D721Med (cell line): Measurements from ENCODE around the gene CAPS2.

Experiments used
- DNase-seq: peaks from one replicate; pipeline ENCODE4 v3.0.0; 2011; ENCODE audit warnings: low spot score; ENCODE audit not compliant: insufficient read length
- FAIRE-seq: peaks from 2 replicates; lab custom pipeline; 2011; peaks lifted over from hg19 to GRCh38; lab: Jason Lieb, UNC
- TF ChIP-seq, protein P1 (sequence below): IDR thresholded peaks from 2 replicates; pipeline ENCODE4 v1.5.1; 2012; ENCODE audit warnings: mild to moderate bottlenecking, control low read depth; ENCODE audit not compliant: insufficient read depth; ENCODE audit errors: missing control alignments

CAPS2 gene

DNA sequence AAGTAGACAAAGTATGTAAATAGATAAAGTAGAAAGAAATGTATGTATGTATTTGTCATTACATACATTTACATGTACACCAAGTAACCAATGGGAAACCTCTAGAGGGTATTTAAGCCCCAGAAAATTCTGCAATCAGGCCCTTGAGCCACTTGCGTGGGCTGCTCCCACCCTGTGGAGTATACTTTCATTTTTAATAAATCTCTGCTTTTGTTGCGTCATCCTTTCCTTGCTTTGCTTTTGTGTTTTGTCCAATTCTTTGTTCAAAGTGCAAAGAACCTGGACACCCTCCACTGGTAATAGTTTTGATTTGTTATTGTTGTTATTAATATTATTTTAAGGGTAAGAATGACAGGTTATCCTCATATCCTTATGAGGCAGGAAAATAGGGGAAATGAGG lies 21.8 kb downstream of the CAPS2 start:
- FAIRE-seq (no peak), DNase-seq (no peak)
- TF ChIP-seq, protein P1, sequence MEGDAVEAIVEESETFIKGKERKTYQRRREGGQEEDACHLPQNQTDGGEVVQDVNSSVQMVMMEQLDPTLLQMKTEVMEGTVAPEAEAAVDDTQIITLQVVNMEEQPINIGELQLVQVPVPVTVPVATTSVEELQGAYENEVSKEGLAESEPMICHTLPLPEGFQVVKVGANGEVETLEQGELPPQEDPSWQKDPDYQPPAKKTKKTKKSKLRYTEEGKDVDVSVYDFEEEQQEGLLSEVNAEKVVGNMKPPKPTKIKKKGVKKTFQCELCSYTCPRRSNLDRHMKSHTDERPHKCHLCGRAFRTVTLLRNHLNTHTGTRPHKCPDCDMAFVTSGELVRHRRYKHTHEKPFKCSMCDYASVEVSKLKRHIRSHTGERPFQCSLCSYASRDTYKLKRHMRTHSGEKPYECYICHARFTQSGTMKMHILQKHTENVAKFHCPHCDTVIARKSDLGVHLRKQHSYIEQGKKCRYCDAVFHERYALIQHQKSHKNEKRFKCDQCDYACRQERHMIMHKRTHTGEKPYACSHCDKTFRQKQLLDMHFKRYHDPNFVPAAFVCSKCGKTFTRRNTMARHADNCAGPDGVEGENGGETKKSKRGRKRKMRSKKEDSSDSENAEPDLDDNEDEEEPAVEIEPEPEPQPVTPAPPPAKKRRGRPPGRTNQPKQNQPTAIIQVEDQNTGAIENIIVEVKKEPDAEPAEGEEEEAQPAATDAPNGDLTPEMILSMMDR: no peak

GRCh38 chr12:75305412-75306332 lies 24.5 kb downstream of the CAPS2 start:
- TF ChIP-seq, protein P1: no peak
- FAIRE-seq: no peak
- no peak for DNase-seq

DNA sequence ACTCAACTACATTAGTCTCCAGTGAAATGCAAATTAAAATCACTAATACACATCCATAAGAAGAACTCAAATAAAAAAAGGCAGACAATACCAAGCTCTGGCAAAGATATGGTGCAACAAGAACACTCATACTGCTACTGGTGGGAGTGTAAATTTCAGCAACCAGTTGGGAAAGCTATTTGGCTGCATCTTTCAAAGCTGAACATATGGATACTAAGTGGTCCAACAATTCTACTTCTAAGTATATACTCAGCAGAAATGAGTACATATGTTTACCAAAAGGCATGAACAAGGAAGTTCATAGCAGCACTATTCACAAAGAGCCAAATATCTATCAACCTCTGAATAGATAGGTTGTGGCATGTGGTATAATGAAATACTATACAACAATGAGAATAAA lies 27.3 kb downstream of the CAPS2 start:
- DNase-seq (no peak), FAIRE-seq (no peak)
- TF ChIP-seq, protein P1: no peak

GRCh38 chr12:75302225-75302624 lies 27.9 kb downstream of the CAPS2 start:
- TF ChIP-seq, protein P1: no peak
- peak; percentile 29 for FAIRE-seq

DNA sequence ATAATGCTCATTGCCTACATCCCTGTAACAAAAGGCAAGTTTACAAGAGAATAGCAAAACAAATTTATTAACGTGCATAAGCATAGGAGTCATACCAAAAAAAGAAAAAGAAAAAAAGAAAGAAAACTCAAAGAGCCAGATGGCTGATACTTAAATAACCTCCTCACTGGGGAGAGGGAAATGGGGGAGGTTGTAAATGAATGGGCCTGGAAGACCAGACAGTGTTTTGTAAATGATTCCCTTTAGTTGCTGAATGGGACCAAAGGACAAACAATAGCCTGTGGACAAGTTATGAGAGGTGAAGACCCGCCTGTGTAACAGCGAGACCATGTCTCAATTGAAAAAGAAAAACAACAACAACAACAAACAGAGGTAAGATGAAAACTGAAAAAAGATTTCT lies 35.3 kb downstream of the CAPS2 start:
- TF ChIP-seq, protein P1: no peak
- FAIRE-seq: no peak

More at GRCh38 chr12:75302225-75302624, 27.9 kb downstream of the CAPS2 start:
- no peak for DNase-seq

DNA sequence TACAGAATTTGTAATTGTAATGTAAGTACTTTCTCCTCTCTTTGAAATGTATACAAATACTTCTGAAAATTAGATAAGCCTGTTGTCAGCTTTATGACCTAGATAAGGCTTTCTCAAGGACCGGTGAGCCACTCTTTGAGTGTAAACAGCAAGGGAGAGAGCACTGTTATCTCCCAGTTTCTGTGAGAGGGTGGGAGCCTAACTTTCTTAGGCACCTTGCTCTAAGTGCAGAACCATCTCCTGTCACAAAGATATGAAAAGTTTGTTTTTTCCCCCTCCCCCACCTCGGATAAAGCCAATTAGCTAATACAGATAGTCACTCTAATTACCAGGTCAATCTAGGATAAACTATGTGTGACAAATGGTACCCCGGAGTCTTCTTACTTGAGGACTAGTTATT lies 35.8 kb downstream of the CAPS2 start:
- no peak for DNase-seq
- TF ChIP-seq, protein P1: no peak
- no peak for FAIRE-seq

More for the DNA sequence above, 35.3 kb downstream of the CAPS2 start:
- DNase-seq: no peak

GRCh38 chr12:75291014-75291413 lies 39.1 kb downstream of the CAPS2 start:
- DNase-seq (no peak), FAIRE-seq (no peak)
- TF ChIP-seq, protein P1: no peak
